NB4 (cell line): ENCODE data around the gene SKAP1.

Experiments
- DNase-seq: peaks from one replicate; pipeline ENCODE4 v3.0.0; 2010; ENCODE audit warnings: low read depth
- H3K4me3 ChIP-seq: one replicate; pipeline ENCODE4 v1.5.1; 2011; ENCODE audit warnings: mild to moderate bottlenecking, low read depth, low read length, moderate library complexity
- MYC ChIP-seq: IDR thresholded peaks from 2 replicates; pipeline ENCODE4 v1.6.1; 2011; ENCODE audit warnings: low read depth, low read length
- POLR2A ChIP-seq: IDR thresholded peaks from 2 replicates; pipeline ENCODE4 v1.6.1; 2011; ENCODE audit warnings: mild to moderate bottlenecking; ENCODE audit not compliant: insufficient read length; ENCODE audit errors: extremely low read depth
- TF ChIP-seq, protein P1 (sequence below): IDR thresholded peaks from one replicate; pipeline ENCODE4 v1.5.1; 2012; ENCODE audit warnings: low read depth, low read length
- TF ChIP-seq, protein P2 (sequence below): IDR thresholded peaks from 2 replicates; pipeline ENCODE4 v1.6.1; 2011; ENCODE audit warnings: low read depth, low read length

Gene SKAP1

DNA sequence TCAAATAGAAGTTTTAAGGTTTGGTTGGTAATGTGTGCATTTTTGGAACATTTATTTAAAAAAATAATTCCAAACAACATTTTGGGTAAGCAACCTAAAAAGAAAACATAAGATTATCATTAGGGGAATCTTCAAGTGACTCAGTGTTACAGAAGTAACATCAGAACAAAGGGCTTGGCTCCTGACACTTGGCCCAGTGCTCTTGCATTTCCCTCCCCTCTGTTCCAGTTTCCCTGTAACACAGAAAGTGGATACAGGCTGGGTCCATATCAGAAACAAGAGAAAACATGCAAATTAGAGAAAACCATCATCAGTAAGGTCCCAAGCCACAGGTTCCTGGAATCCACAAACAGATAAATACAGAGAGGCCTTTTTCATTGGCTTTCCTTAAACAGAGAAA is 40.1 kb downstream of the SKAP1 start:
- TF ChIP-seq, protein P1, sequence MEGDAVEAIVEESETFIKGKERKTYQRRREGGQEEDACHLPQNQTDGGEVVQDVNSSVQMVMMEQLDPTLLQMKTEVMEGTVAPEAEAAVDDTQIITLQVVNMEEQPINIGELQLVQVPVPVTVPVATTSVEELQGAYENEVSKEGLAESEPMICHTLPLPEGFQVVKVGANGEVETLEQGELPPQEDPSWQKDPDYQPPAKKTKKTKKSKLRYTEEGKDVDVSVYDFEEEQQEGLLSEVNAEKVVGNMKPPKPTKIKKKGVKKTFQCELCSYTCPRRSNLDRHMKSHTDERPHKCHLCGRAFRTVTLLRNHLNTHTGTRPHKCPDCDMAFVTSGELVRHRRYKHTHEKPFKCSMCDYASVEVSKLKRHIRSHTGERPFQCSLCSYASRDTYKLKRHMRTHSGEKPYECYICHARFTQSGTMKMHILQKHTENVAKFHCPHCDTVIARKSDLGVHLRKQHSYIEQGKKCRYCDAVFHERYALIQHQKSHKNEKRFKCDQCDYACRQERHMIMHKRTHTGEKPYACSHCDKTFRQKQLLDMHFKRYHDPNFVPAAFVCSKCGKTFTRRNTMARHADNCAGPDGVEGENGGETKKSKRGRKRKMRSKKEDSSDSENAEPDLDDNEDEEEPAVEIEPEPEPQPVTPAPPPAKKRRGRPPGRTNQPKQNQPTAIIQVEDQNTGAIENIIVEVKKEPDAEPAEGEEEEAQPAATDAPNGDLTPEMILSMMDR = no peak
- no peak for TF ChIP-seq POLR2A
- TF ChIP-seq, protein P2, sequence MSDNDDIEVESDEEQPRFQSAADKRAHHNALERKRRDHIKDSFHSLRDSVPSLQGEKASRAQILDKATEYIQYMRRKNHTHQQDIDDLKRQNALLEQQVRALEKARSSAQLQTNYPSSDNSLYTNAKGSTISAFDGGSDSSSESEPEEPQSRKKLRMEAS = no peak
- no peak for TF ChIP-seq MYC
- no peak overlapping the region for H3K4me3 ChIP-seq
- no peak for DNase-seq

DNA sequence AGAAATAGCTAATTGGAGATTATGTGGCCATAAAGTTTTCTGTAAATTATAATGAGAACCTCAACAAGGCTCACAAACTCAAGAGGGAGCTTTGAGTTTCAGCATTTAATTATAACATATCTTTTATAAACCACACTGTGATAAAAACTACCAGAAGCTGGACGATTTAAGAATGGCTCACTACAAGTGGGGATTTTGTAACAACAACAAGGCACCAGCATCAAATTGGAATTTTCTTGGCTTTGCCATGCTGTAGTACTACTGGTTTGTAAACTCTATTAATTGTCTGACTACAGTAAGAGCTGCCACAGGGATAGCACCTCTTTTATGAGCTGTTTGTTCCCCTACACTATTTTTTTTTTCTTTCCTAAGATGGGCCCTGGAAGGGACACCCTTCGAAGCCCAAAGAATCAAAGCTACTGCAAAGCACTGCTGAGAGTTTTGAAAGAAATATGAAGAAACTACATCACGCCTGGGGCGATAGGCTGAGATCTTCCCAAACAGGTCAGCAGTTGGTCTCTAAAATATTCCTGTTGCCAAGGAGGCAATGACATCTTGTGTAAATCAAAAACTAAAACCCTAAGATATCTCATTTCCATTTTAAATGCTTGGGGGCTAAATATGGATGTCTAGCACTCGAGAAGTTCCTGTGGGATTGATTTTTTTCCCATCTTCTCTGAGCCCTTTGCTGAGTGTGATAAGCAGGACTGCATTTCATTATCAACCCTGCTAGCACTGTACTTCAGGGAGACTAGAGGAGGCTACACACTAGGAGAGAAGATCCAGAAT is 40.9 kb downstream of the SKAP1 start:
- no peak for DNase-seq
- no peak overlapping the region for H3K4me3 ChIP-seq
- TF ChIP-seq MYC = no peak
- TF ChIP-seq, protein P1 = no peak
- TF ChIP-seq, protein P2 = no peak
- TF ChIP-seq POLR2A = no peak

DNA sequence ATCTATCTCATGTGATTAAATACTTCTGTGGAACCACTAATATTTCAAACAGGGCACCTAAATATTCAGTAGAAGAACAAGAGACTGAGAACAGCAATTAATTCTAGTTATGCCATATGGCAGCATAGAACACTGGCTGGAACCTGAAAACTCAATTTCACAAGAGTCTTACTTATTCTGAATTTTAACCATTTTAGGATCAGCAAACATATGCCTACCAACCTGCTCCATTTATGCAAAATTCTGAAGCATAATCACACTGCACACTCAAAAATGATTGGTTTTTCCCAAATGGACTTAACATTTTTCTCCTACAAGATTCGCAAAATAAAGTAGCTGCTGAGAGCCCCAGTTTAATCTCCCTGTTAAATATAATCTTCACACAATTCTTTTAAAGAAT is 43.2 kb downstream of the SKAP1 start:
- DNase-seq = no peak
- TF ChIP-seq POLR2A = no peak
- no peak for TF ChIP-seq MYC
- TF ChIP-seq, protein P1 = no peak
- TF ChIP-seq, protein P2 = no peak
- no peak overlapping the region for H3K4me3 ChIP-seq

GRCh38 chr17:48385319-48385718 is 44.7 kb downstream of the SKAP1 start:
- TF ChIP-seq MYC (no peak), POLR2A (no peak)
- TF ChIP-seq, protein P1 = no peak
- TF ChIP-seq, protein P2 = no peak
- no peak overlapping the region for H3K4me3 ChIP-seq
- DNase-seq = no peak

DNA sequence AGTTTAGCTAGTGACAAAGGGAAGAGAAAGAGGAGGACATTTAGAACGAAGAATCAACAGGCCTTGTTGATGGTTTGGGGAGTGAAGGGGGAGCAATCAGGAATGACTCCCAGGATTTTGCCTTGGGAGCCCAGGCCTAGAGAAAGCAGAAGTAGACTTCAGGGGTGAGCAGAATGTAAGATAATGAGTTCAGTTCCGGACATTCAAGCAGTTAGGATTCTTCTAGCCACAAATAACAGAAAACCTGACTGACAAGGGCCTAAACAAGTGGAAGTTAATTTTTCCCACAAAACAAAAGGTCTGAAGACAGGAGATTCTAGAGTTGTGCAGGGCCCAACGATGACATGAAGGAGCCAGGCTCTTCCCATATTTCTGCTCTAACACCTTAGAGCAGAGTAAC is 45.9 kb downstream of the SKAP1 start:
- no peak for DNase-seq
- TF ChIP-seq MYC (no peak), POLR2A (no peak)
- TF ChIP-seq, protein P1 = no peak
- TF ChIP-seq, protein P2 = no peak
- no peak overlapping the region for H3K4me3 ChIP-seq

GRCh38 chr17:48382989-48383388 is 47.0 kb downstream of the SKAP1 start:
- TF ChIP-seq MYC (no peak), POLR2A (no peak)
- TF ChIP-seq, protein P1 = no peak
- TF ChIP-seq, protein P2 = no peak
- DNase-seq = no peak
- H3K4me3 ChIP-seq = no peak overlapping the region
